ENCODE results near the gene RAB9A.

RAB9A gene

DNA sequence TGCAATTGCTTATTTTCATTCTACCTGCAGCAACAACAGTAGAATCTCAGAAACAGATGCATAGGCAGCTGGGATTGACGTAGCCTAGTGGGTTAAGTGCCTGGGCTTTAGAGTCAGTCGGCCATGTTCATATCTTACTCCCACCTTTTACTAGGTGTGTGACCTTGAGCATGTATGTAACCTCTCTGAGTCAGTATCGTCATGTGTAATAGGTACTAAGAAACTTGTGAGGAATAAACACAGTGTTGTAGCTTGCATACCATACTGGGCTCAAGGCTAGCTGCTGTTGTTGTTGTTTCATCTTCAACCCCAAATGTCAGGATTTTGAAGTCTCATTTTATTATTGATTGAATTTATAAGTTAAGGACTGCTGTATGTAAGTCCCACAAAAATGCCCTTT, 14.2 kb downstream of the RAB9A start:
- Histone ChIP-seq H3K4me3 (ENCODE audit: low read depth, low read length) (no peak overlapping the region), H3K36me3 (peaks cover 3% of the 10 kb centered on the region), H3K9me3 (ENCODE audit: severe bottlenecking) (no peaks in the 10 kb centered on the region), H3K27me3 (ENCODE audit: insufficient read depth, low read depth, severe bottlenecking) (no peaks in the 10 kb centered on the region), H3K27ac (no peak overlapping the region)
- no peak for DNase-seq
- TF ChIP-seq, protein P1, sequence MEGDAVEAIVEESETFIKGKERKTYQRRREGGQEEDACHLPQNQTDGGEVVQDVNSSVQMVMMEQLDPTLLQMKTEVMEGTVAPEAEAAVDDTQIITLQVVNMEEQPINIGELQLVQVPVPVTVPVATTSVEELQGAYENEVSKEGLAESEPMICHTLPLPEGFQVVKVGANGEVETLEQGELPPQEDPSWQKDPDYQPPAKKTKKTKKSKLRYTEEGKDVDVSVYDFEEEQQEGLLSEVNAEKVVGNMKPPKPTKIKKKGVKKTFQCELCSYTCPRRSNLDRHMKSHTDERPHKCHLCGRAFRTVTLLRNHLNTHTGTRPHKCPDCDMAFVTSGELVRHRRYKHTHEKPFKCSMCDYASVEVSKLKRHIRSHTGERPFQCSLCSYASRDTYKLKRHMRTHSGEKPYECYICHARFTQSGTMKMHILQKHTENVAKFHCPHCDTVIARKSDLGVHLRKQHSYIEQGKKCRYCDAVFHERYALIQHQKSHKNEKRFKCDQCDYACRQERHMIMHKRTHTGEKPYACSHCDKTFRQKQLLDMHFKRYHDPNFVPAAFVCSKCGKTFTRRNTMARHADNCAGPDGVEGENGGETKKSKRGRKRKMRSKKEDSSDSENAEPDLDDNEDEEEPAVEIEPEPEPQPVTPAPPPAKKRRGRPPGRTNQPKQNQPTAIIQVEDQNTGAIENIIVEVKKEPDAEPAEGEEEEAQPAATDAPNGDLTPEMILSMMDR (IDR thresholded peaks at IDR 0.05; ENCODE audit: low read depth, low read length), result no peak

DNA sequence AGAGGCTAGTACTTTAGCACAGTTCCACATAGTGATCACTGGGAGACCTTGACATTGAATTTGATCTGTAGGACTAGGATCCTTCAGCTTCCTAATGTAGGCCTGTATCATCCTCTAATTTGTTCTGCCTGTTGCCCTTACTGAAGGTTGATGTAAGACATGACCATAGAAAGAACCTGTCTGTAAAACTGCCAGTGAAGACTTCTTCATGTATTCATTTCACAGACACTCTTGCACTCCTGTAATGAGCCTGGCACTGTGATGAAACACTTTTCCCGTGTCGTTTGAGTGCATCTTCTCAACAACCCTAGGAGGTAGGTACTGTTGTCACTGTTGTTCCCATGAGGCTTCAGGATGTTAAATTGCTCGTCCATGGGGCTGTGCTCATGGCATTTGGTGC, 14.7 kb downstream of the RAB9A start:
- H3K4me3 ChIP-seq (ENCODE audit: low read depth, low read length), result no peak overlapping the region
- no peak overlapping the region for H3K27ac ChIP-seq
- H3K9me3 ChIP-seq (ENCODE audit: severe bottlenecking), result no peaks in the 10 kb centered on the region
- H3K27me3 ChIP-seq (ENCODE audit: insufficient read depth, low read depth, severe bottlenecking), result no peaks in the 10 kb centered on the region
- TF ChIP-seq, protein P1 (IDR thresholded peaks at IDR 0.05; ENCODE audit: low read depth, low read length), result no peak
- DNase-seq, result no peak
- H3K36me3 ChIP-seq, result peaks cover 3% of the 10 kb centered on the region

DNA sequence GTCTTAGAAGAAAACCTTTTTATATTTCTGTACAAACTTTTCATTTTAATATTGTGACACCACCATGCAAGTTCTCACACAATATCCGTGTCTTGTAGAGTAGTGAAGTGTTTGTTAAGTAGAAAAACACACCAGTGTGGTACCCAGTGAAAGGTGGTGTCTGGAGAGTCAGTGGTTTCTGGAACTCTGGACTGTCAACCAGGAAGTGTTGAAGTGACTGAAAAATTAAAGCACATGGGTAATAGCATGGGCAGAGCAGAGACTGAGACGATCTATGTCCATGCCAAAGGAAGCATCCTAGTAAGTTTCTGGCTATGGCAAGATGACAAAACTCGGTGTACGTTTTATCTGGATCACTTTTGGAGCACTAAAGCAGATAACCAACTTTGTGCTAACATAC, 22.2 kb downstream of the RAB9A start:
- Histone ChIP-seq H3K9me3 (ENCODE audit: severe bottlenecking) (no peaks in the 10 kb centered on the region), H3K27me3 (ENCODE audit: insufficient read depth, low read depth, severe bottlenecking) (no peaks in the 10 kb centered on the region), H3K36me3 (peaks cover 26% of the 10 kb centered on the region), H3K4me3 (ENCODE audit: low read depth, low read length) (no peak overlapping the region), H3K27ac (no peak overlapping the region)
- TF ChIP-seq, protein P1 (IDR thresholded peaks at IDR 0.05; ENCODE audit: low read depth, low read length), result no peak
- DNase-seq, result no peak

DNA sequence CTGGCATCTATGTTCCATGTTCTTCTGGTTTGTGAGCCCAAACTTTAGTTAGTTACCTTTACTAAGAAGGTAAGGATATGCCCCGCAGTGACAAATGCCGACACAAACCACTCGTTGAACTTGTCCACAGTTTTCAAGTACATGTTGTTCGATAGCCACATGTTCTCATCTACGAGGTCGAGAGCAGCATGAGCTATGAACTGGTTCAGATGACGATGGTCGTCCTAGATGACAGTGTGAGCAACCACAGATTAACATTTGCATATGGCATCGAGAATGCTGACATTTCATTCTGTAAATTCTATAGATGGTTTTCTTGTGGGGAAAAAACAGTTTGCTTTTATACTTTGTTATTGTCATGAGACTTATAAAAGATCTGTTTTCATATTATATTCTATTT, 27.5 kb downstream of the RAB9A start:
- Histone ChIP-seq H3K4me3 (ENCODE audit: low read depth, low read length) (no peak overlapping the region), H3K36me3 (peaks cover 53% of the 10 kb centered on the region), H3K27ac (no peak overlapping the region), H3K27me3 (ENCODE audit: insufficient read depth, low read depth, severe bottlenecking) (no peaks in the 10 kb centered on the region), H3K9me3 (ENCODE audit: severe bottlenecking) (no peaks in the 10 kb centered on the region)
- no peak for DNase-seq
- TF ChIP-seq, protein P1 (IDR thresholded peaks at IDR 0.05; ENCODE audit: low read depth, low read length), result no peak

DNA sequence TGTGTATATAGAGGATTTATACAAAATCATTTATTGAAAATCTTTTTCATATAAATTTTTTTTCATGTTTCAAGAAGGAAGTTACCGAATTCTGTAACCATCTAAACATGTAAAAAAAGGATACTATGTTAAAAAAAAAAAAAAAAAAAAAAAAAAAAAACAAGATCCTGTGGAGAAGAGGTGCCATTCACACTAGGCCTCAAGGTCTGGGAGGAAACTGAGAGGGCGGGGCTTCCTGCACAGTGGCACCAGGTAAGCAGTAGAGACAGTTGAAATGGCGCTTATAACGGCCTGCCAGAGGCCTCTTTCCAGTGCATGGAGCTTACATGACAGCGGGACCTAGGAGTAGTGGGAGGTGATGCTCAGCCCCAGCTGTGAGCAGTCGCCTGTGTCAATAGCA, 28.0 kb downstream of the RAB9A start:
- H3K36me3 ChIP-seq, result peaks cover 49% of the 10 kb centered on the region
- H3K27me3 ChIP-seq (ENCODE audit: insufficient read depth, low read depth, severe bottlenecking), result no peaks in the 10 kb centered on the region
- DNase-seq, result no peak
- H3K4me3 ChIP-seq (ENCODE audit: low read depth, low read length), result no peak overlapping the region
- TF ChIP-seq, protein P1 (IDR thresholded peaks at IDR 0.05; ENCODE audit: low read depth, low read length), result no peak
- H3K27ac ChIP-seq, result no peak overlapping the region
- H3K9me3 ChIP-seq (ENCODE audit: severe bottlenecking), result no peaks in the 10 kb centered on the region

DNA sequence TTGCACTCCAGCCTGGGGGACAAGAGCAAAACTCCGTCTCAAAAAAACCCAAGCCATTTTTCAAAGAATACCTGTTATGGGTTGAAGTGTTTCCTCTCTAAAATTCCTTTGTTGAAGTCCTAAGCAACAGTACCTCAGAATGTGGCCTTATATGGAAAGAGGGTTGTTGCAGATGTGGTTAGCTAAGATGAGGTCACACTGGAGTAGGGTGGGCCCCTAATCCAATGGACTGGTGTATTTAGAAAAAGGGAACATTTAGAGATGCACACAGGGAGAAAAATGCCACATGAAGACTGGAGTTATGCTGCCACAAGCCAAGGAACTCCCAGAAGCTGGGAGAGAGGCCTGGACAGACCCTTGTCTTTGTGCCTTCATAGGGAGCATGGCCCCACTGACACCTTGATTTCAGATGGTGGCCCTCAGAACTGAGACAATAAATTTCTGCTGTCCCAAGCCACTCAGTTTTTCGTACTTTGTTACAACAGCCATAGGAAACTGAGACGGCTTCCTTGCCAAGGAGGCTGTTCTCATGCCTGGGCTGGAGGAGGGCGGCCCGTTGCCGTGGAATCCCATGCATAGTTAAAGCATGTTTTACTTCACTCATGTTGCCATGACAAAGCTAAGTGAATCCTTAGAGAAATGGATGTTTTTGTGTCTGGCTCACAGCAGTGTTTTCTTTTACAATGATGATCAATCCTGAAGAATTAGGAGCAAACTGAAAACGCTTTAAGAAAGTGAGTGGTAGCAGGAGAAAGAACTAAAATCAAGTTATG, 29.0 kb downstream of the RAB9A start:
- no peak for DNase-seq
- no peak overlapping the region for H3K4me3 ChIP-seq (ENCODE audit: low read depth, low read length)
- TF ChIP-seq, protein P1 (IDR thresholded peaks at IDR 0.05; ENCODE audit: low read depth, low read length), result no peak
- H3K27ac ChIP-seq, result no peak overlapping the region
- H3K36me3 ChIP-seq, result peaks cover 46% of the 10 kb centered on the region
- no peaks in the 10 kb centered on the region for H3K27me3 ChIP-seq (ENCODE audit: insufficient read depth, low read depth, severe bottlenecking)
- H3K9me3 ChIP-seq (ENCODE audit: severe bottlenecking), result no peaks in the 10 kb centered on the region
